Bone marrow (tissue), 2 donors: ENCODE data around the gene TMIGD2.
"Not testable (repeated sequence)": the region's sequence is repeated elsewhere in the genome, so short reads cannot be mapped to it uniquely, and the experiment has no call there.

Source experiments
- DNase-seq, 2 donors: peaks; one replicate each; lab custom pipeline; 2025; lab: John Stamatoyannopoulos, UW

The TMIGD2 gene

GRCh38 chr19:4295972-4296771, 6.0 kb downstream of the TMIGD2 start:
- no peak for DNase-seq

GRCh38 chr19:4294389-4294788, 7.8 kb downstream of the TMIGD2 start:
- no peak for DNase-seq

DNA sequence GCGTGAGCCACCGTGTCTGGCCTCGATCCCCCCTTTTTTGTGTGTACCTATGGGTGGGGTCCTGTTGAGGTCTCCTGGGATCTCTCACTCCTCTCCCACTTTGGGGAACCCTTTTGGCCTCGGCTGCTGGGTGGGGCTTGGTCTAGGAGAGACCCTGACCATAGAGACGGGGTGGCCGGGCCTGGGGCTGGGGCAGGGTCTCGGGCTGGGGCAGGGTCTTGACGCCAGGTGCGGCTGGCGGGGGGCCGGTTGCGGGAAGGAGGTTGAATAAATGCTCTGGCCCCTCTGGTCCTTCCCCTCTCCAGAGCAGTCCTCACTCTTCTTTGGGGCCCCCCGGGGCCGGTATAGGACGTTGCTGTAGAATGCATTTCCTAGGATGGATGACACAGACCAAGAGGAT, 9.7 kb downstream of the TMIGD2 start:
- no peak for DNase-seq

DNA sequence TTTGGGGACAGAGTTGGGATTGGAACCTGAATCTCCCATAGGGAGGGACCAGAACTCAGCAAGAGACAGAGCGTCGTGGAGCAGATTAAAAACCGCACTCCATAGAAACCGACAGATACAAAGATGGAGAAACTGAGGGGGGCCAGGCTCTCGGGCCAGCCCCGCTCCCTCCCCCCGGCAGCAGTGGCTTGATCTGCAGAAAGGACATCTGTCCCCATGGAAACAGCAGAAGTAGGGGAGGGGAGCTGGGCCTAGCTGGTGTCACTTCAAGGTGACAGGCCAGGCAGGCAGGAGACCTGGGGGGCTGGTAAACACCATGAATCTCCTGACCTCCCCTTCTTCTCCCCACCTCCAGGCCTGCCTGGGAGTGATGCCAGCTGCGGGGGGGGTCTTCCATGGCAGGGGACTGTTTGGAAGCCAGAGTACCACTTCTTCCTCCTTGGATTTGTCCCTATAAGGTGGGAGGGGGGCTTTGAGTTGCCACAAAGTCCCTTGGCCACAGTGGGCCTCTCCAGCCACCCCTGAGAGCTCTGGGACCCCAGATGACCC, 10.9 kb downstream of the TMIGD2 start:
- no peak for DNase-seq

- no peak for DNase-seq
These were observed 14.0 kb downstream of the TMIGD2 start for GRCh38 chr19:4288091-4288777.

GRCh38 chr19:4286141-4286540, 16.0 kb downstream of the TMIGD2 start:
- DNase-seq, result not testable (repeated sequence)

DNA sequence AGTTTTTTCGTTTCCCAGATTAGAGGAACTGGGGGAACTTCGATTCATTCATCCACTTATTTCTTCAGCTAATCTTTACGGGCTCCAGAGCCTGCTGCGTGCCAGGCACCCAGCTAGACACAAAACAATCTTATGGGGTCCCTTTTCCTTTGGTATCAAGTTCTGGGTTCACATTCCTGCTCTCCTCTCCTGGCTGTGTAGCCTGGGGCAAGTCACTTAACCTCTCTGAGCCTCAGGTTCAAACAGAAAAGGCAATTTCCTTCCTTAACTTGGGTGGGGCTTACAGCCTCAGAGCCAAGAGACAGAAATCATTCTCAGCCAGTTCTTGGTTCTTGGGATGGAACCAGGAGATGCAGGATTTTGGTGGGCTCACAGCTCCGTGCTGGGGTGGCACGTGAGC, 17.2 kb downstream of the TMIGD2 start:
- no peak for DNase-seq

- no peak for DNase-seq
These were observed 17.8 kb downstream of the TMIGD2 start for GRCh38 chr19:4284176-4284958.

GRCh38 chr19:4279530-4280422, 22.4 kb downstream of the TMIGD2 start:
- no peak for DNase-seq

DNA sequence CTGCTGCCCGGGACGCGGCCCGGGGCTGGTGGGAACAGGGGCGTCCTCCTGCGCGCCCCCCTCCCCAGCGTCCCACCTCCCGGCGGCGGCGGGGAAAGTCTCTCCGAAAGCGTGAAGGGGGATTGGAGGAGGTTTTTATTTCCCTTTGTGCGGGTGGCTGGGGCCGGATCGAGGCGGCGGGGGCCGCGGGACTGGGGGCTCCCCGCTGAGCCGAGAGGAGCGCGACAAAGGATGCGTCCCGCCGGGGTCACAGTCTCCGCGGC, 23.0 kb downstream of the TMIGD2 start:
- DNase-seq, result no peak

GRCh38 chr19:4278419-4279266, 23.5 kb downstream of the TMIGD2 start, which contains the start of gene SHD:
SHD (plus strand) TSS chr19:4279266; CDS start chr19:4280064, 798 bp downstream.
- no peak for DNase-seq

DNA sequence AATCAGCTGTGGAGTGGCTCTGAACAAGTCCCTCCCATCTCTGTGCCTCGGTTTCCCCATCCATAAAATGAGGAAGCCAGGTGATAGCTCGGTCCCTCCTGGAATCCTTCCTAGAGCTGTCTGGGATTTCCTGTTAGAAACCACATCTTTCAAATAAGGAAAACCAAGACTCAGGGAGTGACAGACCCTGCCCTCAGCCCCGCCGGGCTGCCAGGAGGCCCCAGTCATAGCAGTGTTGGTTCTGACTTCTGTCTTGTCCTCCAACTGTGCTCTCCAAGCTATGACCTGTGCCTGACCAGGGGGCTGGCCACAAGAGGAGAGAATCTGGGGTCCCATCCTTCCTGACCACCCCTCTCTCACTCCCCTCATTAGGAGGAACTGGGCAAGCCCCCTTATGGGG, 24.2 kb downstream of the TMIGD2 start:
- DNase-seq, result no peak

GRCh38 chr19:4277191-4277696, 24.9 kb downstream of the TMIGD2 start:
- no peak for DNase-seq

DNA sequence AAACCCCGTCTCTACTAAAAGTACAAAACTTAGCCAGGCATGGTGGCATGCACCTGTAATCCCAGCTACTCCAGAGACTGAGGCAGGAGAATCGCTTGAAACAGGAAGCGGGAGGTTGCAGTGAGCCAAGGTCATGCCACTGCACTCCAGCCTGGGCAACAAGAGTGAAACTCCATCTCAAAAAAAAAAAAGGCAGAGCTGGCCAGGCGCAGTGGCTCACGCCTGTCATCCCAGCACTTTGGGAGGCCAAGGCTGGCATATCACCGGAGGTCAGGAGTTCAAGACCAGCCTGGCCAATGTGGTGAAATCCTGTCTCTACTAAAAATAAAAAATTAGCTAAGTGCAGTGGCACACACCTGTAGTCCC, 27.9 kb downstream of the TMIGD2 start:
- DNase-seq, result not testable (repeated sequence)

DNA sequence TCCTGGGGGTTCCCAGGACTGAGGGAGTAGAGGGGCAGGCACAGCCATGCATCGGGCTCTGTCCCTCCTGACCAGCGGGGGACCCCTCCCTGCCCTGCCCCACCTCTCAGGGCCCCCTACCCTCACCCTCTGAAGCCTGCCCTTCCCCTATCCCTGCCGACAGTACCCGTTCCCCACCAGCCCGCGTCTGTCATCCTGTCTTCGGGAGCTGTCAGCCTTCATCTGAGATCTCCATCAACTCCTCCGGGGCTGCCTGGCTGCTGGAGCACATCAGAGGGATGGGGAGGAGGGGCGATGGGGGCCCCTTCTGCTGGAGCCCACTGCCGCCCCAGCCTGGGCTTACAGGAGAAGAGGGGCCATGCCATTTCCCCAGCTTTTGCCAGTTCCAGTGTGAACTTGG, 29.3 kb downstream of the TMIGD2 start:
- no peak for DNase-seq

GRCh38 chr19:4268816-4269430, 33.3 kb downstream of the TMIGD2 start:
- no peak for DNase-seq

DNA sequence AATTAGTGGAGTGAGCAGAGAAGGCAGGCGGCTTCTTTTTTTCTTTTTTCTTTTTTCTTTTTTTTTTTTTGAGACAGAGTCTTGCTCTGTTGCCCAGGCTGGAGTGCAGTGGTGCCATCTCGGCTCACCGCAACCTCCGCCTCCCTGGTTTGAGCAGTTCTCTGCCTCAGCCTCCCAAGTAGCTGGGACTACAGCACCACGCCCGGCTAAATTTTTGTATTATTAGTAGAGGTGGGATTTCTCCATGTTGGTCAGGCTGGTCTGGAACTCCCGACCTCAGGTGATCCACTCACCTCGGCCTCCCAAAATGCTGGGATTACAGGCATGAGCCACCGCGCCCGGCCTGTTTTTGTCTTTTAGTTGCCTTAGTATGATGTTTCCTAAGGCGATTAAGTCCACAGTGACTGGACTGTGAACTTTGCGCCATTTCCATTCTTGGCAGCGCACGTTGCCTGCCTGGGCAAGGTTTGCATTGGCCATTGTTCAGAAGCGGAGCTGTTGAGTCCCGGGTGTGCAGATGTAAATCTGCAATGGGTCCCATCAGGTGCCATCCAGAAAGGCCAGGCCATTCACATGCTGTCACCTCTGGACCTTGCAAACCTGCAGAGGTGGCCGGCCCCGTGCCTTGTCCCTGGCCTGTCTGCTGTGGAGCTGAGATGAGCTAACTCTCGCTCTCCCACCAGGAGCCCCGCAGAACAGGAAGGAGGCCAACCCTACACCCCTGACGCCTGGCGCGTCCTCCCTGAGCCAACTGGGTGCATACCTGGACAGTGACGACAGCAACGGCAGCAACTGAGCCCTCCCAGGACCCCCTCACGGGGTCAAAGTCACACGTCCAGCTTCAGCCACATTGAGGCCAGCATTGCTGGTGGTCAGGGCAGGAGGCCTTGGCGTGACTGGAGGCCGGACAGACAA, 34.0 kb downstream of the TMIGD2 start:
- DNase-seq, result no peak

GRCh38 chr19:4267101-4267900, 34.9 kb downstream of the TMIGD2 start:
- no peak for DNase-seq
